IMR-90 (cell line): ENCODE measurements around the gene HSH2D. TPM values are rescaled to one million over a fixed set of nuclear protein-coding genes. Genes with fewer than 3 reads are reported as not detected.

Experiments used
- ATAC-seq: fragments of 200-7000 bp; cut with Tn5 transposase; 2 replicates; pipeline ENCODE4 v1.9.1; 2020; ENCODE audit warnings: low read depth, mild to moderate bottlenecking, moderate library complexity
- BruUV-seq: library from RNA; stranded (reverse); fragments of 400-500 nt; replicated peaks from 2 replicates; lab custom pipeline; 2021; lab: Mats Ljungman, UMichigan
- CTCF ChIA-PET: fragments of 300-600 bp; formaldehyde crosslinking; extraction: SDS; loops from one replicate; lab custom pipeline; 2021; ENCODE audit warnings: antibody characterized with exemption; lab: Yijun Ruan, JAX
- POLR2A ChIA-PET: fragments of 300-600 bp; sonication (Branson Sonifier 250); formaldehyde crosslinking; loops from one replicate; lab custom pipeline; 2022; ENCODE audit warnings: antibody characterized with exemption; ENCODE audit not compliant: unreplicated experiment; lab: Charles Lee
- DNase-seq: peaks from one replicate; pipeline ENCODE4 v3.0.0; 2013
- H2AFZ ChIP-seq: replicated peaks from 2 replicates; pipeline ENCODE3; 2013; ENCODE audit warnings: low read length, mild to moderate bottlenecking; ENCODE audit not compliant: poor library complexity
- H2AK5ac ChIP-seq: 2 replicates; pipeline ENCODE4 v1.6.1; 2013; ENCODE audit warnings: low read depth, low read length, inconsistent platforms
- H2AK9ac ChIP-seq: replicated peaks from 2 replicates; pipeline ENCODE3; 2013; ENCODE audit warnings: mild to moderate bottlenecking, low read depth, low read length, moderate library complexity; ENCODE audit not compliant: poor library complexity
- H2BK120ac ChIP-seq: 2 replicates; pipeline ENCODE4 v1.6.1; 2013; ENCODE audit warnings: low read depth, low read length, inconsistent platforms
- H2BK15ac ChIP-seq: 3 replicates; pipeline ENCODE4 v1.6.1; 2013; ENCODE audit warnings: low read depth, low read length, inconsistent platforms
- H2BK20ac ChIP-seq: 2 replicates; pipeline ENCODE4 v1.6.1; 2013; ENCODE audit warnings: low read depth, mild to moderate bottlenecking, inconsistent platforms, low read length, moderate library complexity
- H2BK5ac ChIP-seq: 2 replicates; pipeline ENCODE4 v1.6.1; 2013; ENCODE audit warnings: mild to moderate bottlenecking, low read depth, low read length, inconsistent platforms; ENCODE audit not compliant: poor library complexity, severe bottlenecking
- H3K14ac ChIP-seq: replicated peaks from 2 replicates; pipeline ENCODE4 v1.6.1; 2013; ENCODE audit warnings: low read depth, low read length, inconsistent platforms
- H3K18ac ChIP-seq: 2 replicates; pipeline ENCODE4 v1.6.1; 2013; ENCODE audit warnings: low read depth, low read length, control low read depth
- H3K23ac ChIP-seq: 2 replicates; pipeline ENCODE4 v1.6.1; 2013; ENCODE audit warnings: low read depth, low read length, inconsistent platforms
- H3K27ac ChIP-seq: 2 replicates; pipeline ENCODE4 v1.5.1; 2013; ENCODE audit warnings: mild to moderate bottlenecking, control low read depth, low read length; ENCODE audit not compliant: insufficient read depth
- H3K27me3 ChIP-seq: 2 replicates; pipeline ENCODE4 v1.6.1; 2013; ENCODE audit warnings: low read length; ENCODE audit not compliant: control insufficient read depth, insufficient read depth
- H3K36me3 ChIP-seq: 2 replicates; pipeline ENCODE4 v1.6.1; 2013; ENCODE audit warnings: low read length, mixed read lengths; ENCODE audit not compliant: control insufficient read depth, insufficient read depth
- H3K4ac ChIP-seq: 2 replicates; pipeline ENCODE4 v1.6.1; 2013; ENCODE audit warnings: low read depth, low read length, inconsistent platforms
- H3K4me1 ChIP-seq: 2 replicates; pipeline ENCODE4 v1.6.1; 2013; ENCODE audit warnings: low read length, mixed read lengths; ENCODE audit not compliant: control insufficient read depth, insufficient read depth
- H3K4me2 ChIP-seq: 2 replicates; pipeline ENCODE4 v1.6.1; 2013; ENCODE audit warnings: low read depth, mild to moderate bottlenecking, control low read depth, low read length, moderate library complexity
- H3K4me3 ChIP-seq: 2 replicates; pipeline ENCODE4 v1.5.1; 2013; ENCODE audit warnings: low read depth, mild to moderate bottlenecking, control low read depth, low read length, moderate library complexity; ENCODE audit not compliant: insufficient read depth
- H3K56ac ChIP-seq: 2 replicates; pipeline ENCODE4 v1.6.1; 2013; ENCODE audit warnings: low read length, inconsistent platforms; ENCODE audit not compliant: insufficient read depth; ENCODE audit errors: extremely low read depth
- H3K79me1 ChIP-seq, 2 experiments: 2 replicates each; pipeline ENCODE4 v1.6.1; 2013; ENCODE audit warnings: low read length in 2 of 2, inconsistent platforms in 1 of 2, low read depth in 1 of 2
- H3K9ac ChIP-seq: 2 replicates; pipeline ENCODE4 v1.6.1; 2013; ENCODE audit warnings: low read depth, low read length, control low read depth
- H3K9me1 ChIP-seq: 2 replicates; pipeline ENCODE4 v1.6.1; 2013; ENCODE audit warnings: low read length, inconsistent platforms; ENCODE audit not compliant: insufficient read depth
- H3K9me3 ChIP-seq: 2 replicates; pipeline ENCODE4 v1.6.1; 2013; ENCODE audit warnings: low read length; ENCODE audit not compliant: control insufficient read depth, insufficient read depth
- H4K20me1 ChIP-seq: 2 replicates; pipeline ENCODE4 v1.6.1; 2013; ENCODE audit warnings: low read length, inconsistent platforms; ENCODE audit not compliant: insufficient read depth
- H4K5ac ChIP-seq: 2 replicates; pipeline ENCODE4 v1.6.1; 2013; ENCODE audit warnings: mild to moderate bottlenecking, low read depth, low read length, control low read depth
- H4K8ac ChIP-seq, 2 experiments: 2 replicates each; pipeline ENCODE4 v1.6.1; 2013; ENCODE audit warnings: low read depth in 2 of 2, low read length in 2 of 2, control low read depth in 1 of 2, inconsistent platforms in 1 of 2
- H4K91ac ChIP-seq: 2 replicates; pipeline ENCODE4 v1.6.1; 2013; ENCODE audit warnings: low read depth, low read length, inconsistent platforms; ENCODE audit not compliant: insufficient read depth
- CHD1 ChIP-seq: IDR thresholded peaks from 2 replicates; pipeline ENCODE4 v1.6.1; 2012; ENCODE audit warnings: low read depth, low read length, improper control_type of control experiment
- CTCF ChIP-seq: conservative IDR thresholded peaks from 2 replicates; pipeline ENCODE4 v1.5.1; 2012; ENCODE audit warnings: mild to moderate bottlenecking, low read depth, low read length, improper control_type of control experiment
- RAD21 ChIP-seq: IDR thresholded peaks from 2 replicates; pipeline ENCODE4 v1.6.1; 2012; ENCODE audit warnings: low read length, improper control_type of control experiment
- WGBS, 2 experiments: methylation state at CpG; one replicate each; pipeline versions ENCODE4 v1.1.5 to v1.1.7; 2013; ENCODE audit warnings: missing lambda C conversion rate in 2 of 2; ENCODE audit not compliant: insufficient read length in 1 of 2; ENCODE audit errors: extremely low coverage in 2 of 2; 5-methylcytosine and 5-hydroxymethylcytosine counted together
- dilution Hi-C: fragments of 300-500 bp; cut with HindIII; formaldehyde crosslinking; loops from one replicate; pipeline ENCODE4 v1.14.3; 2018; ENCODE audit warnings: low sequenced_read_pairs; ENCODE audit not compliant: unreplicated experiment
- in situ Hi-C: fragments of 300-500 bp; cut with MboI; formaldehyde crosslinking; loops from 3 replicates; pipeline ENCODE4 v1.14.3; 2019; ENCODE audit warnings: low sequenced_read_pairs, inconsistent platforms, mixed read lengths
- intact Hi-C: fragments of 100-400 bp; cut with micrococcal nuclease; formaldehyde crosslinking; loops from 2 replicates; pipeline ENCODE4 v1.10.0; 2022
- polyA plus RNA-seq, 3 experiments: library from polyadenylated mRNA; depleted of rRNA; stranded (reverse); fragments of >200 nt; gene quantifications; 2 replicates each; pipeline ENCODE4 v1.2.3, GENCODE V29; 2012; ENCODE audit warnings: low replicate concordance in 1 of 3
- total RNA-seq: library from RNA; depleted of rRNA; stranded (reverse); fragments of >200 nt; gene quantifications from 2 replicates; pipeline ENCODE4 v1.2.3, GENCODE V29; 2012

The HSH2D gene
- total and polyA plus RNA-seq, 2 of the 4 experiments (the other 2 are of a cell fraction): not detected

GRCh38 chr19:16117594-16118033 is 25.9 kb upstream of the HSH2D start:
- Histone ChIP-seq H3K79me1 (peaks cover 10 to 67% of the 10 kb centered on the region in 2 experiments), H3K4me1 (peaks cover 2% of the 10 kb centered on the region), H3K4ac (no peak overlapping the region), H4K5ac (no peak overlapping the region), H3K9ac (no peak overlapping the region), H3K36me3 (peaks cover 42% of the 10 kb centered on the region), H2BK15ac (no peak overlapping the region), H2BK20ac (no peak overlapping the region), H3K56ac (no peak overlapping the region), H3K27ac (no peak overlapping the region), H2AK5ac (no peak overlapping the region), H2BK5ac (no peak overlapping the region), H3K23ac (no peak overlapping the region), H3K27me3 (no peaks in the 10 kb centered on the region), H3K4me3 (no peak overlapping the region), H2BK120ac (no peak overlapping the region), H2AK9ac (peak overlapping the region; percentile 65), H4K91ac (no peak overlapping the region), H2AFZ (no peak overlapping the region), H3K18ac (no peak overlapping the region), H3K9me3 (no peaks in the 10 kb centered on the region), H3K9me1 (peaks cover 12% of the 10 kb centered on the region), H3K14ac (no peak overlapping the region), H3K4me2 (no peak overlapping the region), H4K20me1 (peaks cover 24% of the 10 kb centered on the region; the same call in 1 of the 2 replicates), H4K8ac (no peak overlapping the region)
- in situ Hi-C loops (no loop called here), intact Hi-C loops (no loop called here), dilution Hi-C loops (no loop called here)
- WGBS, 2 experiments: 86% methylated on average over 7 of the region's 11 CpGs; no CpG with 5 or more reads in 1 of the 2 experiments
- TF ChIP-seq CHD1: no peak
- TF ChIP-seq RAD21: peak; percentile 16; the same call in 1 of the 2 replicates
- 0 out of 2 replicates have a peak, but pooled peaks have one; percentile 10 for TF ChIP-seq CTCF
- POLR2A ChIA-PET: no interaction called here
- DNase-seq (no peak), ATAC-seq (peak; percentile 44; the same call in 1 of the 2 replicates)
- no TSS peak for BruUV-seq
- CTCF ChIA-PET: no interaction called here
